Spleen (tissue), 7 donors: ENCODE measurements around the gene ZER1.

Experiments used
- CTCF ChIP-seq, 11 experiments: fragments of 200-600 bp in 7 of 11; fragments of 450-650 bp in 4 of 11; sonication (generic) in 4 of 11; IDR thresholded peaks in 8 of 11; conservative IDR thresholded peaks in 3 of 11; 1 replicate in 7 of 11; 2 replicates in 4 of 11; pipeline versions ENCODE4 v1.4.0 to v1.8.0; 2016 to 2021; ENCODE audit warnings: antibody characterized with exemption in 11 of 11, inconsistent platforms in 4 of 11, mild to moderate bottlenecking in 1 of 11
- POLR2A ChIP-seq, 3 donors: fragments of 450-650 bp; IDR thresholded peaks; one replicate each; pipeline ENCODE4 v1.5.1; 2017; ENCODE audit warnings: antibody characterized with exemption in 3 of 3, mild to moderate bottlenecking in 1 of 3
- donor health status: DM: no; HTN: no; CAD: no; lungs with moderate emphysema.
- donor health status: DM: no; HTN: no; CAD: no.
- donor health status: DM: no; HTN: no; CAD: no.

DNA sequence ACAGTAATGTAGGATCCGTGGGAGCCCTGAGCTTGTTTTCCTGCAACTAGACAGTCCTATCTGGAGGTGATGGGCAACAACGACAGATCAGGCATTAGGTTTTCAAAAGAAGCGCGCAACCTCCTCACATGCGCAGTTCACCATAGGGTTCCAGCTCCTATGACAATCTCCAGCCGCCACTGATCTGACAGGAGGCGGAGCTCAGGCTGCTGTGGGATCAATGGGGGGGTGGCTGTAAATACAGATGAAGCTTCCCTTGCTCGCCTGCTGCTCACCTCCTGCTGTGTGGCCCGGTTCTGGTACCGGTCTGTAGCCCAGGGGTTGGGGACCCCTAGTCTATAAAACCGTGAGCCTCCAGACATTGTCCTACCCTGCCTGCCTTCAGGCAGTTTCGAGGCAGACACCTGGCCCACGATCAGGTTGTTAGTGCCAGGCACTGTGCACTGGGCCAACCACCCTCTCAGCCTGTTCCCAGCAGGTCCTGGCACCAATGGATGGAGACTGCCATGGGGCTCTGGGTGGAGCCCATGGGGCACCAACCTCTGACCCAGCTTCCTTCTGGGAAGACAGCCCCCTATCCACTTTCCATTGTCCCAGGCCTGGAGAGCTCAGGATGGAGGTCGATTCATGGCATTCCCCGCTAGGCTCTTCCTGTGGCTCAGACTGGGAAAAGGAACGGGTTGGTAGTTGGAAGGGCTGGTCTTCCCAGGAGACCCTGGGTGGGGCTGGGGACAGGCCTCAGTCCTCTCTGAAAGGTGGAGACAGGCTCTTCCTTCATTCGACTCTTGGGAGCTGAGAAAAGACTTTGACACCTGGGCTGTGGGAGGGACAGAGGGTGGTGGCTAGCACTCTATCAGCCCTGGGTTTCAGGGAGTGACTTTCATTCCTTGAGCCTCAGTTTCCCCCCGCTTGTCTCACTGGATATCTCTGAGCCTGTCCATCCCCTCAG, 48.3 kb upstream of the ZER1 start:
- TF ChIP-seq POLR2A (IDR thresholded peaks at IDR 0.05) = no peak
- no peak for TF ChIP-seq CTCF (IDR thresholded peaks at IDR 0.05 in 8 of 11, conservative IDR thresholded peaks at IDR 0.05 in 3 of 11)
